CD4-positive, CD25-positive, alpha-beta regulatory T cell (primary cell): ENCODE data around the gene CNEP1R1. TPM values are rescaled to one million over a fixed set of nuclear protein-coding genes. Genes with fewer than 3 reads are reported as not detected.

ENCODE experiments used
- ATAC-seq, 2 donors: fragments of 150-1000 bp; cut with Tn5 transposase; one replicate each; pipeline ENCODE4 v1.10.0; 2021; ENCODE audit warnings: low read depth in 2 of 2, moderate number of reproducible peaks in 2 of 2, moderate library complexity in 1 of 2
- DNase-seq, 3 donors: peaks; one replicate each; pipeline versions ENCODE4 v3.0.0 to v3.0.0-alpha.2; 2012 to 2022; ENCODE audit warnings: mixed read lengths in 1 of 3
- H3K27ac ChIP-seq: one replicate; pipeline ENCODE4 v1.7.0; 2013; ENCODE audit warnings: mild to moderate bottlenecking, low read length; ENCODE audit not compliant: insufficient read depth, poor library complexity, severe bottlenecking
- H3K27me3 ChIP-seq: one replicate; pipeline ENCODE4 v1.7.0; 2013; ENCODE audit warnings: low read length; ENCODE audit not compliant: control insufficient read depth, insufficient read depth
- H3K36me3 ChIP-seq: one replicate; pipeline ENCODE4 v1.7.0; 2013; ENCODE audit warnings: mild to moderate bottlenecking, low read length, moderate library complexity; ENCODE audit not compliant: control insufficient read depth, insufficient read depth
- H3K4me1 ChIP-seq: 2 replicates; pipeline ENCODE4 v1.7.0; 2013; ENCODE audit warnings: mild to moderate bottlenecking, low read length; ENCODE audit not compliant: insufficient read depth, control insufficient read depth, poor library complexity, severe bottlenecking
- H3K4me3 ChIP-seq: one replicate; pipeline ENCODE4 v1.7.0; 2013; ENCODE audit warnings: low read depth, mild to moderate bottlenecking, low read length, moderate library complexity
- H3K9me3 ChIP-seq, 2 experiments: 1 replicate in 1 of 2; 2 replicates in 1 of 2; pipeline ENCODE4 v1.7.0; 2013; ENCODE audit warnings: low read length in 2 of 2, mild to moderate bottlenecking in 1 of 2, moderate library complexity in 1 of 2; ENCODE audit not compliant: control insufficient read depth in 2 of 2
- H3K27ac Mint-ChIP-seq, 3 donors: one replicate each; pipeline ENCODE4 v1.8.0; 2020 to 2022; ENCODE audit warnings: mild to moderate bottlenecking in 3 of 3, mixed read lengths in 3 of 3, moderate library complexity in 2 of 3
- H3K27me3 Mint-ChIP-seq: one replicate; pipeline ENCODE4 v1.8.0; 2022; ENCODE audit warnings: mild to moderate bottlenecking, mixed read lengths
- H3K36me3 Mint-ChIP-seq: one replicate; pipeline ENCODE4 v1.8.0; 2020; ENCODE audit warnings: mixed read lengths
- H3K4me1 Mint-ChIP-seq, 4 donors: one replicate each; pipeline ENCODE4 v1.8.0; 2020 to 2022; ENCODE audit warnings: mixed read lengths in 4 of 4, mild to moderate bottlenecking in 1 of 4
- H3K4me3 Mint-ChIP-seq, 4 donors: one replicate each; pipeline ENCODE4 v1.8.0; 2020 to 2022; ENCODE audit warnings: mild to moderate bottlenecking in 4 of 4, mixed read lengths in 4 of 4, moderate library complexity in 3 of 4
- H3K9me3 Mint-ChIP-seq, 7 donors: one replicate each; pipeline ENCODE4 v1.8.0; 2020 to 2022; ENCODE audit warnings: mixed read lengths in 7 of 7, mild to moderate bottlenecking in 3 of 7, moderate library complexity in 2 of 7
- polyA plus RNA-seq, 4 donors: library from polyadenylated mRNA; unstranded; fragments of 300-500 nt; fragmentation: Illumina TruSeq; gene quantifications; one replicate each; pipeline ENCODE4 v1.2.3, GENCODE V29; 2021
- total RNA-seq: library from RNA; stranded (reverse); gene quantifications from one replicate; pipeline ENCODE4 v1.2.3, GENCODE V29; 2022

Gene CNEP1R1
- total and polyA plus RNA-seq, 5 donors from 2014 or later = 16.8 to 36.6 (median 21.6) TPM

DNA sequence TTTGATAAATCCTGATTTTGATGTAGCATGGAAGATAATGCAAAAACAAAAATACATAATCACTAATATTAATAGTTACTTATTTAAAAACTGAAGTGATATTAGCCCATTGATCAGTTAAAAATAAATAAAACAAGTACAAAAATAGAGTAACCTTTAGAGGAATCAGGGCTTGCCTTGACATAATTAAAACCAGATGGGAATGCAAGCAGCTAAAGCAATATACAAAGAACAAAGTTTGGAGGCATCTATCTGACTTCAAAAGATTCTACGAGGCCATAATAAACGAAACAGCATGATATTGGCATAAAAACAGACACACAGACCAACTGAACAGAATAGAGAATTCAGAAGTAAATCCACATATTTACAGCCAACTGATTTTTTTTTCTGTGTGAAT lies 25.8 kb downstream of the CNEP1R1 start:
- Histone ChIP-seq H3K4me1 (no peaks in the 10 kb centered on the region), H3K27me3 (peaks cover 5% of the 10 kb centered on the region), H3K27ac (no peak overlapping the region), H3K9me3 (peaks cover 0 to 4% of the 10 kb centered on the region in 2 experiments), H3K4me3 (no peak overlapping the region), H3K36me3 (no peaks in the 10 kb centered on the region)
- Mint-ChIP-seq H3K9me3 (peaks cover 0 to 17% (median 6%) of the 10 kb centered on the region in 7 donors), H3K27me3 (peaks cover 22% of the 10 kb centered on the region), H3K36me3 (no peaks in the 10 kb centered on the region), H3K27ac (no peak overlapping the region), H3K4me3 (no peak overlapping the region), H3K4me1 (no peaks in the 10 kb centered on the region)
- ATAC-seq (no peak), DNase-seq (no peak)

- DNase-seq (no peak), ATAC-seq (no peak)
- Histone ChIP-seq H3K36me3 (no peaks in the 10 kb centered on the region), H3K4me1 (no peaks in the 10 kb centered on the region), H3K27ac (no peak overlapping the region), H3K4me3 (no peak overlapping the region), H3K9me3 (peaks cover 4 to 8% of the 10 kb centered on the region in 2 experiments), H3K27me3 (peaks cover 2% of the 10 kb centered on the region)
- Mint-ChIP-seq H3K4me1 (no peaks in the 10 kb centered on the region), H3K9me3 (peaks cover 3 to 21% (median 5%) of the 10 kb centered on the region in 7 donors), H3K36me3 (no peaks in the 10 kb centered on the region), H3K27ac (peak overlapping the region in 1 of 3 donors; percentile 26), H3K27me3 (peaks cover 11% of the 10 kb centered on the region), H3K4me3 (no peak overlapping the region)
Observed at GRCh38 chr16:50056226-50056625, 31.2 kb downstream of the CNEP1R1 start.

- H3K4me1 ChIP-seq = no peaks in the 10 kb centered on the region
- no peak overlapping the region for H3K27ac ChIP-seq
- H3K27ac Mint-ChIP-seq = no peak overlapping the region
- no peaks in the 10 kb centered on the region for H3K27me3 ChIP-seq
- H3K36me3 ChIP-seq = no peaks in the 10 kb centered on the region
- peaks cover 10% of the 10 kb centered on the region for H3K27me3 Mint-ChIP-seq
- H3K4me3 ChIP-seq = no peak overlapping the region
- peaks cover 4 to 8% of the 10 kb centered on the region in 2 experiments for H3K9me3 ChIP-seq
- DNase-seq = no peak
- no peak for ATAC-seq
- H3K36me3 Mint-ChIP-seq = no peaks in the 10 kb centered on the region
- peaks cover 0 to 13% (median 4%) of the 10 kb centered on the region in 7 donors for H3K9me3 Mint-ChIP-seq
- H3K4me3 Mint-ChIP-seq = no peak overlapping the region
- no peaks in the 10 kb centered on the region for H3K4me1 Mint-ChIP-seq
Observed at GRCh38 chr16:50058091-50058771, 33.2 kb downstream of the CNEP1R1 start.

DNA sequence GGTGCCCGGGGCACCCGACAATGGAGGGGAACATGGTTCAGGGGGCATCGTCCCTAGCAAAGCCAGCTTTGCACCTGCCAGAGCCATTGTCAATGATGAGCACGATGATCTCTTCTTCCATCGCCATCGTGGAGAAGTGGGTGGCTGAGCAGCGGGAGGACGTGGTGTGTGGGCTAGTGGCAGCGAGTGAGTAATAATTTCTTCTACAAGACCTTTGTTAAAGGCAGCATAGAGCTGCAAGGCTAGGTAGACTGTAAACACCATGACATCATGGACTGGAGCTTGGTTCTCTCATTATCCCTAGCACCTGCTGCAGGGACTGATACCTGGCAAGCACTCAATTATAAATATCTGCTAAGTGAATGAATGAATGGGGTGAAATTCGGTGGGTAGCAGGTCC lies 34.1 kb downstream of the CNEP1R1 start:
- Histone ChIP-seq H3K9me3 (peaks cover 4 to 8% of the 10 kb centered on the region in 2 experiments), H3K36me3 (no peaks in the 10 kb centered on the region), H3K4me1 (no peaks in the 10 kb centered on the region), H3K27ac (no peak overlapping the region), H3K27me3 (no peaks in the 10 kb centered on the region), H3K4me3 (no peak overlapping the region)
- DNase-seq (no peak), ATAC-seq (no peak)
- H3K4me1 Mint-ChIP-seq = no peaks in the 10 kb centered on the region
- H3K27me3 Mint-ChIP-seq = peaks cover 10% of the 10 kb centered on the region
- peak overlapping the region in 1 of 3 donors; percentile 24 for H3K27ac Mint-ChIP-seq
- peaks cover 0 to 13% (median 4%) of the 10 kb centered on the region in 7 donors for H3K9me3 Mint-ChIP-seq
- no peak overlapping the region for H3K4me3 Mint-ChIP-seq
- no peaks in the 10 kb centered on the region for H3K36me3 Mint-ChIP-seq

GRCh38 chr16:50059669-50060068 lies 34.6 kb downstream of the CNEP1R1 start:
- Mint-ChIP-seq H3K9me3 (peaks cover 0 to 13% (median 4%) of the 10 kb centered on the region in 7 donors), H3K4me3 (no peak overlapping the region), H3K36me3 (no peaks in the 10 kb centered on the region), H3K4me1 (no peaks in the 10 kb centered on the region), H3K27me3 (peaks cover 10% of the 10 kb centered on the region), H3K27ac (no peak overlapping the region)
- ATAC-seq (no peak), DNase-seq (no peak)
- H3K4me1 ChIP-seq = no peaks in the 10 kb centered on the region
- H3K4me3 ChIP-seq = no peak overlapping the region
- no peak overlapping the region for H3K27ac ChIP-seq
- H3K27me3 ChIP-seq = no peaks in the 10 kb centered on the region
- no peaks in the 10 kb centered on the region for H3K36me3 ChIP-seq
- H3K9me3 ChIP-seq = peaks cover 4 to 8% of the 10 kb centered on the region in 2 experiments

DNA sequence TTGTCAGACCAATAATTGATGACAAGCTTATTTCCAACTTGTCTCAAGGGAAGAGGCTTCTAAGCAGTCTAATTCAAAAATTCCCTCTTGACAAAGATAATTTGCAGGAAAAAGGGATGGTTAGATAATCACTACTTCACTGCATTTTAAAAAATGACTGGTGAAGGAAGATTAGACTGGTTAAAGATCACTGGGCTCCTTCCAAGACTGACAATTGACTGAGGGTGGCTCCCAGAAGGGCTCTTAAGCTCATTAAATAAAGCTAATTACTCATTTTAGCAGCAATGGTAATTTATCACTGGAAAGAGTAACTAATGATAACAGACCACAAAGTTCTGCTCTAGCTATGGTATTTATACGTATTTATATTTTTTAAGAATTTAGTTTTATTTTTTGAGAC lies 36.3 kb downstream of the CNEP1R1 start:
- Mint-ChIP-seq H3K27me3 (peaks cover 10% of the 10 kb centered on the region), H3K27ac (no peak overlapping the region), H3K4me3 (no peak overlapping the region), H3K9me3 (peaks cover 0 to 3% (median 1%) of the 10 kb centered on the region in 7 donors), H3K36me3 (no peaks in the 10 kb centered on the region), H3K4me1 (peaks cover 4 to 9% (median 7%) of the 10 kb centered on the region in 4 donors)
- DNase-seq (no peak), ATAC-seq (no peak)
- Histone ChIP-seq H3K9me3 (peaks cover 3 to 7% of the 10 kb centered on the region in 2 experiments), H3K4me3 (no peak overlapping the region), H3K27me3 (no peaks in the 10 kb centered on the region), H3K27ac (no peak overlapping the region), H3K36me3 (no peaks in the 10 kb centered on the region), H3K4me1 (peaks cover under 1% of the 10 kb centered on the region)

DNA sequence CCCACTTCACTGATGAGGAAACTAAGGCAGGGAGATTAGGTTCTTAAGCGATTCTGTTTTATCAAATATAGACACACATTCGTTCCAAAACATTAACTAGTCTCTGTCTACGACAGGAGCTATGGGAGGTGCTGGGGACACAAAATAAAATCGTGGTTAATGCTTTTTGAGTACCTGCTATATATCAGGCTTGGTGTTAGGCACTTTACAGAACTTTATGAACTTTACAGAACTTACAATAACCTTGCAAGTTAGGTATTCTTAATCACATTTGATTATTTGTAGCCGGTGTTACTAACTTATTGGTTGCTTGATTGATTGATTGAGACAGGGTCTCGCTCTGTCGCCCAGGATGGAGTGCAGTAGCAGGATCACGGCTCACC lies 40.2 kb downstream of the CNEP1R1 start:
- H3K9me3 ChIP-seq = no peaks in the 10 kb centered on the region
- H3K36me3 ChIP-seq = peaks cover 12% of the 10 kb centered on the region
- peak overlapping the region; percentile 54 for H3K4me3 ChIP-seq
- peak overlapping the region; percentile 85 for H3K27ac ChIP-seq
- H3K27ac Mint-ChIP-seq = peak overlapping the region; percentile 56 to 91 (median 88)
- H3K36me3 Mint-ChIP-seq = peaks cover 15% of the 10 kb centered on the region
- peaks cover 22% of the 10 kb centered on the region for H3K4me1 ChIP-seq
- DNase-seq = no peak
- H3K4me3 Mint-ChIP-seq = peak overlapping the region; percentile 88 to 94 (median 92)
- no peaks in the 10 kb centered on the region for H3K27me3 ChIP-seq
- no peak for ATAC-seq
- H3K9me3 Mint-ChIP-seq = peaks cover 0 to 1% (median 0%) of the 10 kb centered on the region in 7 donors
- H3K27me3 Mint-ChIP-seq = peaks cover 10% of the 10 kb centered on the region
- peaks cover 13 to 43% (median 34%) of the 10 kb centered on the region in 4 donors for H3K4me1 Mint-ChIP-seq
